Esophagus muscularis mucosa (tissue), 4 donors: ENCODE results near the gene ZNF83. TPM values are rescaled to one million over a fixed set of nuclear protein-coding genes. Genes with fewer than 3 reads are reported as not detected.
A peak's percentile ranks its signal among the peaks of the same experiment; 100 is the strongest.
"Not testable (repeated sequence)": the region's sequence is repeated elsewhere in the genome, so short reads cannot be mapped to it uniquely, and the experiment has no call there.

Experiments used
- DNase-seq: peaks from one replicate; pipeline ENCODE4 v3.0.0-alpha.2; 2017; ENCODE audit errors: extremely low spot score
- H3K27ac ChIP-seq, 4 donors: fragments of 200-600 bp; sonication (generic); replicated peaks in 1 of 4; 1 replicate in 3 of 4; 2 replicates in 1 of 4; pipeline ENCODE4 v1.5.1; 2016 to 2019; ENCODE audit warnings: mild to moderate bottlenecking in 1 of 4
- H3K27me3 ChIP-seq, 4 donors: fragments of 200-600 bp; sonication (generic); one replicate each; pipeline versions ENCODE4 v1.5.1 to v1.6.0; 2016 to 2019
- H3K36me3 ChIP-seq, 4 donors: fragments of 200-600 bp; sonication (generic); one replicate each; pipeline ENCODE4 v1.5.1; 2016 to 2019
- H3K4me1 ChIP-seq, 4 donors: fragments of 200-600 bp; sonication (generic); one replicate each; pipeline ENCODE4 v1.5.1; 2016 to 2019
- H3K4me3 ChIP-seq, 4 donors: fragments of 200-600 bp; sonication (generic); 1 replicate in 2 of 4; 2 replicates in 2 of 4; pipeline ENCODE4 v1.5.1; 2016 to 2019; ENCODE audit warnings: mild to moderate bottlenecking in 4 of 4, moderate library complexity in 1 of 4
- H3K9me3 ChIP-seq, 4 donors: fragments of 200-600 bp; sonication (generic); 1 replicate in 3 of 4; 2 replicates in 1 of 4; pipeline ENCODE4 v1.5.1; 2016 to 2019
- CTCF ChIP-seq, 3 experiments: fragments of 200-600 bp in 2 of 3; fragments of 450-650 bp in 1 of 3; sonication (generic) in 2 of 3; IDR thresholded peaks; one replicate each; pipeline ENCODE4 v1.5.1; 2017 to 2019; ENCODE audit warnings: antibody characterized with exemption in 3 of 3, mild to moderate bottlenecking in 2 of 3, moderate library complexity in 1 of 3
- EP300 ChIP-seq: sonication (generic); formaldehyde crosslinking; IDR thresholded peaks from one replicate; pipeline ENCODE4 v1.6.1; 2017; ENCODE audit warnings: antibody characterized with exemption
- POLR2A ChIP-seq: fragments of 450-650 bp; IDR thresholded peaks from one replicate; pipeline ENCODE4 v1.6.1; 2017; ENCODE audit warnings: antibody characterized with exemption, moderate library complexity, mild to moderate bottlenecking, low read depth
- POLR2AphosphoS5 ChIP-seq, 2 donors: sonication (generic); formaldehyde crosslinking; IDR thresholded peaks; one replicate each; pipeline ENCODE4 v1.6.1; 2017; ENCODE audit warnings: antibody characterized with exemption in 2 of 2
- WGBS: methylation state at CpG from one replicate; pipeline ENCODE4 v1.1.5; 2018; 5-methylcytosine and 5-hydroxymethylcytosine counted together
- intact Hi-C: fragments of 100-400 bp; cut with DNase I; formaldehyde crosslinking; loops from one replicate; pipeline ENCODE4 v1.15.1; 2023
- total RNA-seq, 4 donors: library from RNA; depleted of rRNA; stranded (reverse); fragments of >200 nt; gene quantifications; one replicate each; pipeline versions ENCODE4 v1.1.0 to v1.2.1, GENCODE V29; 2016

Gene ZNF83
- 10 to 100 TPM; 29.7 to 55.6 (median 34.1) TPM for total RNA-seq

GRCh38 chr19:52637718-52638585 lies at the start of gene ZNF83:
ZNF83 (minus strand) TSS chr19:52638355.
- WGBS = 0% methylated on average over 35 of the region's 55 CpGs
- Histone ChIP-seq H3K36me3 (peaks cover 0 to 22% (median 11%) of the 10 kb centered on the region in 4 donors), H3K4me3 (peak within 1 kb of the TSS; percentile 65 to 76 (median 74)), H3K27me3 (no peaks in the 10 kb centered on the region), H3K4me1 (peaks cover 13 to 21% (median 19%) of the 10 kb centered on the region in 4 donors), H3K9me3 (no peaks in the 10 kb centered on the region), H3K27ac (peak within 1 kb of the TSS; percentile 68 to 94 (median 86))
- no peak for TF ChIP-seq EP300
- TF ChIP-seq POLR2A = no peak
- TF ChIP-seq CTCF (IDR thresholded peaks at IDR 0.05) = peak in 1 of 3 experiments; percentile 12
- TF ChIP-seq POLR2AphosphoS5 (IDR thresholded peaks at IDR 0.05) = peak; percentile 69 to 76
- intact Hi-C loops = loop anchor here (2.0 to 5.0 kb wide), 2 partner anchors 36 to 53 kb away; no protein-coding TSS in a partner anchor
- peak; percentile 99 for DNase-seq

- Histone ChIP-seq H3K27me3 (no peaks in the 10 kb centered on the region), H3K9me3 (no peaks in the 10 kb centered on the region), H3K4me1 (peaks cover 12 to 48% (median 42%) of the 10 kb centered on the region in 4 donors), H3K36me3 (peaks cover 0 to 10% (median 8%) of the 10 kb centered on the region in 4 donors), H3K27ac (peak overlapping the region in 2 of 4 donors; percentile 11 to 94), H3K4me3 (no peak overlapping the region)
- intact Hi-C loops = no loop called here
- 77% methylated on average over 3 of the region's 3 CpGs for WGBS
- TF ChIP-seq CTCF (IDR thresholded peaks at IDR 0.05) (no peak), EP300 (no peak), POLR2AphosphoS5 (IDR thresholded peaks at IDR 0.05) (no peak), POLR2A (no peak)
- no peak for DNase-seq
Observed at GRCh38 chr19:52687684-52688083, 49.5 kb upstream of the ZNF83 start.

- Histone ChIP-seq H3K27ac (no peak overlapping the region), H3K4me1 (peaks cover 5 to 41% (median 35%) of the 10 kb centered on the region in 4 donors)
Observed at GRCh38 chr19:52685811-52686210, 47.7 kb upstream of the ZNF83 start.

GRCh38 chr19:52681216-52681615 lies 43.1 kb upstream of the ZNF83 start:
- H3K27ac ChIP-seq, H3K9me3 ChIP-seq, H3K27me3 ChIP-seq, intact Hi-C loops, DNase-seq, H3K4me3 ChIP-seq: not testable (repeated sequence)
- Histone ChIP-seq H3K4me1 (peaks cover 0 to 19% (median 7%) of the 10 kb centered on the region in 4 donors), H3K36me3 (peaks cover 0 to 20% (median 14%) of the 10 kb centered on the region in 4 donors)
- 68% methylated on average over 1 of the region's 1 CpG for WGBS

More at GRCh38 chr19:52685811-52686210, 47.7 kb upstream of the ZNF83 start:
- intact Hi-C loops = no loop called here
- TF ChIP-seq POLR2A (no peak), POLR2AphosphoS5 (IDR thresholded peaks at IDR 0.05) (no peak), CTCF (IDR thresholded peaks at IDR 0.05) (no peak), EP300 (no peak)
- no peak for DNase-seq
- Histone ChIP-seq H3K27me3 (no peaks in the 10 kb centered on the region), H3K4me3 (no peak overlapping the region), H3K9me3 (no peaks in the 10 kb centered on the region), H3K36me3 (peaks cover 0 to 11% (median 8%) of the 10 kb centered on the region in 4 donors)
- WGBS = 59% methylated on average over 1 of the region's 1 CpG

- Histone ChIP-seq H3K27ac (no peak overlapping the region), H3K27me3 (no peaks in the 10 kb centered on the region), H3K36me3 (peaks cover 0 to 20% (median 14%) of the 10 kb centered on the region in 4 donors), H3K9me3 (no peaks in the 10 kb centered on the region), H3K4me1 (peaks cover 0 to 14% (median under 1%) of the 10 kb centered on the region in 4 donors), H3K4me3 (no peak overlapping the region)
- 98% methylated on average over 5 of the region's 5 CpGs for WGBS
- intact Hi-C loops = no loop called here
- DNase-seq = no peak
- TF ChIP-seq EP300 (no peak), CTCF (IDR thresholded peaks at IDR 0.05) (no peak), POLR2A (no peak), POLR2AphosphoS5 (IDR thresholded peaks at IDR 0.05) (no peak)
Observed at GRCh38 chr19:52679598-52679997, 41.4 kb upstream of the ZNF83 start.

- H3K4me3 ChIP-seq, H3K27me3 ChIP-seq, H3K27ac ChIP-seq, DNase-seq, intact Hi-C loops, H3K9me3 ChIP-seq: not testable (repeated sequence)
- peaks cover 0 to 17% (median 0%) of the 10 kb centered on the region in 4 donors for H3K4me1 ChIP-seq
- H3K36me3 ChIP-seq = peaks cover 0 to 11% (median 5%) of the 10 kb centered on the region in 4 donors
- WGBS = 96% methylated on average over 6 of the region's 6 CpGs
Observed at GRCh38 chr19:52675239-52675638, 37.1 kb upstream of the ZNF83 start.
